K562 (cell line): ENCODE measurements around the gene ANKRD13D. TPM values are rescaled to one million over a fixed set of nuclear protein-coding genes. Genes with fewer than 3 reads are reported as not detected.

Experiments used
- BRD4 ChIP-seq: fragments of 200-600 bp; sonication (generic); IDR thresholded peaks from 2 replicates; pipeline ENCODE4 v1.6.1; 2017; ENCODE audit warnings: inconsistent platforms
- COPS2 ChIP-seq: fragments of 450-650 bp; conservative IDR thresholded peaks from 2 replicates; pipeline ENCODE4 v1.6.1; 2016; ENCODE audit warnings: mild to moderate bottlenecking, moderate library complexity
- DNMT1 ChIP-seq: fragments of 450-650 bp; IDR thresholded peaks from 2 replicates; pipeline ENCODE4 v1.6.1; 2016; ENCODE audit warnings: antibody characterized with exemption, mild to moderate bottlenecking
- HDAC6 ChIP-seq: IDR thresholded peaks from 2 replicates; pipeline ENCODE4 v1.6.1; 2012; ENCODE audit warnings: low read depth, mild to moderate bottlenecking, control low read depth, inconsistent platforms, low read length, moderate library complexity
- HDGF ChIP-seq: fragments of 450-650 bp; IDR thresholded peaks from 2 replicates; pipeline ENCODE4 v1.6.1; 2016
- MCM5 ChIP-seq: fragments of 450-650 bp; IDR thresholded peaks from 2 replicates; pipeline ENCODE4 v1.6.1; 2016; ENCODE audit warnings: low read depth
- MEF2A ChIP-seq: IDR thresholded peaks from 2 replicates; pipeline ENCODE4 v1.6.1; 2011; ENCODE audit warnings: low read depth, mild to moderate bottlenecking, low read length, moderate library complexity; ENCODE audit not compliant: control insufficient read depth
- SMAD2 ChIP-seq: fragments of 150-350 bp; IDR thresholded peaks from 2 replicates; pipeline ENCODE4 v1.6.1; 2014; ENCODE audit warnings: low read depth, mild to moderate bottlenecking, low read length
- TEAD1 ChIP-seq, 2 experiments: fragments of 450-650 bp in 1 of 2; sonication (generic) in 1 of 2; formaldehyde crosslinking; IDR thresholded peaks; 2 replicates each; pipeline versions ENCODE4 v1.4.0 to v1.8.0; 2020 to 2022; ENCODE audit warnings: mild to moderate bottlenecking in 2 of 2, missing genetic modification reagents in 1 of 2
- THRAP3 ChIP-seq: fragments of 450-650 bp; IDR thresholded peaks from 2 replicates; pipeline ENCODE4 v1.6.1; 2016; ENCODE audit warnings: mild to moderate bottlenecking, inconsistent platforms, borderline replicate concordance
- XRCC4 ChIP-seq: IDR thresholded peaks from one replicate; pipeline ENCODE4 v1.6.1; 2011; ENCODE audit not compliant: insufficient read depth, insufficient read length; ENCODE audit errors: extremely low read depth
- ZC3H8 ChIP-seq: fragments of 450-650 bp; IDR thresholded peaks from 2 replicates; pipeline ENCODE4 v1.6.1; 2017
- ZFP1 ChIP-seq: fragments of 450-650 bp; formaldehyde crosslinking; IDR thresholded peaks from 2 replicates; pipeline ENCODE4 v1.4.0; 2020; ENCODE audit warnings: mild to moderate bottlenecking, mixed read lengths
- ZNF23 ChIP-seq: fragments of 250-450 bp; sonication (Bioruptor Pico); IDR thresholded peaks from 2 replicates; pipeline ENCODE4 v1.4.0; 2020; ENCODE audit warnings: mild to moderate bottlenecking
- ZNF3 ChIP-seq: fragments of 250-450 bp; sonication (Bioruptor Pico); IDR thresholded peaks from 2 replicates; pipeline ENCODE4 v1.5.0; 2021; ENCODE audit warnings: mild to moderate bottlenecking, moderate library complexity
- ZNF778 ChIP-seq: fragments of 450-650 bp; formaldehyde crosslinking; IDR thresholded peaks from 2 replicates; pipeline ENCODE4 v1.4.0; 2020; ENCODE audit warnings: mild to moderate bottlenecking, moderate library complexity
- polyA plus RNA-seq, 8 experiments: library from polyadenylated mRNA; depleted of rRNA in 4 of 8; stranded (reverse) in 5 of 8; unstranded in 3 of 8; fragments of >200 nt; fragmentation: Nextera tagmentation in 2 of 8; fragmentation: Illumina TruSeq in 1 of 8; extraction: Ambion mirVana in 2 of 8; extraction: Trizol in 1 of 8; gene quantifications; 2 replicates each; pipeline versions ENCODE4 v1.2.1 to v1.2.3, GENCODE V29; 2011 to 2014; ENCODE audit warnings: inconsistent platforms in 1 of 8, missing spikeins in 1 of 8
- total RNA-seq, 7 experiments: library from RNA; depleted of rRNA in 6 of 7; stranded (reverse); fragments of >200 nt in 6 of 7; fragmentation: Illumina TruSeq in 2 of 7; extraction: Trizol in 2 of 7; gene quantifications; 2 replicates each; pipeline versions ENCODE4 v1.2.1 to v1.2.3, GENCODE V29; 2011 to 2021; ENCODE audit warnings: low replicate concordance in 1 of 7
- TF ChIP-seq, protein P1 (sequence below): fragments of 450-650 bp; IDR thresholded peaks from 2 replicates; pipeline ENCODE4 v1.6.1; 2016; ENCODE audit warnings: low read depth
- TF ChIP-seq, protein P2 (sequence below): fragments of 200-800 bp; sonication (Bioruptor generic); IDR thresholded peaks from 2 replicates; pipeline ENCODE4 v1.6.1; 2017; ENCODE audit warnings: missing genetic modification characterization, missing compliant biosample characterization
- TF ChIP-seq, protein P3 (sequence below), 3 experiments: fragments of 200-800 bp in 1 of 3; sonication (Bioruptor generic) in 1 of 3; sonication (generic) in 1 of 3; formaldehyde crosslinking in 1 of 3; IDR thresholded peaks; 2 replicates each; pipeline versions ENCODE4 v1.6.1 to v1.8.0; 2016 to 2022; ENCODE audit warnings: mild to moderate bottlenecking in 2 of 3, missing compliant biosample characterization in 2 of 3, missing genetic modification characterization in 2 of 3, missing genetic modification reagents in 1 of 3

The ANKRD13D gene
- total and polyA plus RNA-seq, 9 of the 15 experiments (the other 6 are each of a cell fraction or from before 2014, with no cell fraction given) = 0.94 to 40.9 (median 22.4) TPM

DNA sequence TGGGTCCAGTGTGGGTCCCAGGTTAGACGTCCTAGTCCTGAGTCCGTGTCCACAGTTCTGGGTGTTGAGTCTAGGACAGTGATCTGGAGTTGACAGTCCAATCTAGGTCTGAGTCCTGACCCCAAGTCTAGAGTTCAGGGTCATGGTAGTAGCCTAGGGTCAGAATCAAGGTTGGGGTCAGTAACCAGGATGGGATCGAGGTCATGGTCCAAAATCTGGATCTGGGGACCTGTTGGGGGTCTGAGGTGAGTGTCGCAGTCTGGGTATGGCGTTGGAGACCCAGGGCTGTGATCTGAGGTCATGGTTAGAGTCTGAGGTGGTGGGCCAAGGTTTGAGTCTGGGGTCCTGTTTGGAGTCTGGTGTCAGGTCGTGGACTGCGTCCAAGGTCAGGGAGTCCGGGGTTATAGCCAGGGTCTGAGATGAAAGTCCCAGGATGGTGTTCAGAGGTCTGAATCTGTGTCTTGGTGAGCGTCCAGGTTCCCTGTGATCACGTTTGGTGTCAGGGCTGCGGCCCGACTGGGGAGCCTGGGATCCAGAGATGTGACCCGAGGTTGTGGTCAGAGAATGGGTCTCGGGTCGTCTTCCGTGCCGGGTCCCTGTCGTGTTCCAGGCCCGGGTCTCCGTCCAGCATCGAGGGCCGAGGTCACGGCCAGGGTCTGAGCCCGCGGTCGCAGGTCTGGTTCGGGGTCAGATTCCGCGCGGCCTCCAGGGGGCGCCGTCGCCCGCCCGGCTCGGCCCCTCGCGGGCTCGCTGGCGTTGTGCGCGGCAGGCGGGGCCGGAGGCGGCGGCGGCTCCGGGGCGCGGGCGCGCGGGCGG is 23.3 kb upstream of the ANKRD13D start (continued):
- TF ChIP-seq, protein P1, sequence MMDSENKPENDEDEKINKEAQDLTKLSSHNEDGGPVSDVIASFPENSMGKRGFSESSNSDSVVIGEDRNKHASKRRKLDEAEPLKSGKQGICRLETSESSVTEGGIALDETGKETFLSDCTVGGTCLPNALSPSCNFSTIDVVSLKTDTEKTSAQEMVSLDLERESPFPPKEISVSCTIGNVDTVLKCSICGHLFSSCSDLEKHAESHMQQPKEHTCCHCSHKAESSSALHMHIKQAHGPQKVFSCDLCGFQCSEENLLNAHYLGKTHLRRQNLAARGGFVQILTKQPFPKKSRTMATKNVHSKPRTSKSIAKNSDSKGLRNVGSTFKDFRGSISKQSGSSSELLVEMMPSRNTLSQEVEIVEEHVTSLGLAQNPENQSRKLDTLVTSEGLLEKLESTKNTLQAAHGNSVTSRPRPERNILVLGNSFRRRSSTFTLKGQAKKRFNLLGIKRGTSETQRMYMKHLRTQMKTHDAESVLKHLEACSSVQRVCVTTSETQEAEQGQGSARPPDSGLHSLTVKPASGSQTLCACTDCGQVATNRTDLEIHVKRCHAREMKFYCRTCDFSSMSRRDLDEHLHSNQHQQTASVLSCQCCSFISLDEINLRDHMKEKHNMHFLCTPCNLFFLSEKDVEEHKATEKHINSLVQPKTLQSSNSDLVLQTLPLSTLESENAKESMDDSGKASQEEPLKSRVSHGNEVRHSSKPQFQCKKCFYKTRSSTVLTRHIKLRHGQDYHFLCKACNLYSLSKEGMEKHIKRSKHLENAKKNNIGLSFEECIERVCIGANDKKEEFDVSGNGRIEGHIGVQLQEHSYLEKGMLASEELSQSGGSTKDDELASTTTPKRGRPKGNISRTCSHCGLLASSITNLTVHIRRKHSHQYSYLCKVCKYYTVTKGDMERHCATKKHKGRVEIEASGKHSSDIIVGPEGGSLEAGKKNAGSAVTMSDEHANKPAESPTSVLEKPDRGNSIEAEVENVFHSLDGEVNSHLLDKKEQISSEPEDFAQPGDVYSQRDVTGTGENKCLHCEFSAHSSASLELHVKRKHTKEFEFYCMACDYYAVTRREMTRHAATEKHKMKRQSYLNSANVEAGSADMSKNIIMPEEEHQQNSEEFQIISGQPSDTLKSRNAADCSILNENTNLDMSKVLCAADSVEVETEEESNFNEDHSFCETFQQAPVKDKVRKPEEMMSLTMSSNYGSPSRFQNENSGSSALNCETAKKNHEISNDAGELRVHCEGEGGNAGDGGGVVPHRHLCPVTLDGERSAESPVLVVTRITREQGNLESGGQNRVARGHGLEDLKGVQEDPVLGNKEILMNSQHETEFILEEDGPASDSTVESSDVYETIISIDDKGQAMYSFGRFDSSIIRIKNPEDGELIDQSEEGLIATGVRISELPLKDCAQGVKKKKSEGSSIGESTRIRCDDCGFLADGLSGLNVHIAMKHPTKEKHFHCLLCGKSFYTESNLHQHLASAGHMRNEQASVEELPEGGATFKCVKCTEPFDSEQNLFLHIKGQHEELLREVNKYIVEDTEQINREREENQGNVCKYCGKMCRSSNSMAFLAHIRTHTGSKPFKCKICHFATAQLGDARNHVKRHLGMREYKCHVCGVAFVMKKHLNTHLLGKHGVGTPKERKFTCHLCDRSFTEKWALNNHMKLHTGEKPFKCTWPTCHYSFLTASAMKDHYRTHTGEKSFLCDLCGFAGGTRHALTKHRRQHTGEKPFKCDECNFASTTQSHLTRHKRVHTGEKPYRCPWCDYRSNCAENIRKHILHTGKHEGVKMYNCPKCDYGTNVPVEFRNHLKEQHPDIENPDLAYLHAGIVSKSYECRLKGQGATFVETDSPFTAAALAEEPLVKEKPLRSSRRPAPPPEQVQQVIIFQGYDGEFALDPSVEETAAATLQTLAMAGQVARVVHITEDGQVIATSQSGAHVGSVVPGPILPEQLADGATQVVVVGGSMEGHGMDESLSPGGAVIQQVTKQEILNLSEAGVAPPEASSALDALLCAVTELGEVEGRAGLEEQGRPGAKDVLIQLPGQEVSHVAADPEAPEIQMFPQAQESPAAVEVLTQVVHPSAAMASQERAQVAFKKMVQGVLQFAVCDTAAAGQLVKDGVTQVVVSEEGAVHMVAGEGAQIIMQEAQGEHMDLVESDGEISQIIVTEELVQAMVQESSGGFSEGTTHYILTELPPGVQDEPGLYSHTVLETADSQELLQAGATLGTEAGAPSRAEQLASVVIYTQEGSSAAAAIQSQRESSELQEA = no peak
- no peak for TF ChIP-seq SMAD2
- no peak for TF ChIP-seq MCM5
- TF ChIP-seq ZFP1 (CRISPR knock-in tag) = no peak
- no peak for TF ChIP-seq BRD4
- TF ChIP-seq, protein P2, sequence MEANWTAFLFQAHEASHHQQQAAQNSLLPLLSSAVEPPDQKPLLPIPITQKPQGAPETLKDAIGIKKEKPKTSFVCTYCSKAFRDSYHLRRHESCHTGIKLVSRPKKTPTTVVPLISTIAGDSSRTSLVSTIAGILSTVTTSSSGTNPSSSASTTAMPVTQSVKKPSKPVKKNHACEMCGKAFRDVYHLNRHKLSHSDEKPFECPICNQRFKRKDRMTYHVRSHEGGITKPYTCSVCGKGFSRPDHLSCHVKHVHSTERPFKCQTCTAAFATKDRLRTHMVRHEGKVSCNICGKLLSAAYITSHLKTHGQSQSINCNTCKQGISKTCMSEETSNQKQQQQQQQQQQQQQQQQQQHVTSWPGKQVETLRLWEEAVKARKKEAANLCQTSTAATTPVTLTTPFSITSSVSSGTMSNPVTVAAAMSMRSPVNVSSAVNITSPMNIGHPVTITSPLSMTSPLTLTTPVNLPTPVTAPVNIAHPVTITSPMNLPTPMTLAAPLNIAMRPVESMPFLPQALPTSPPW (CRISPR knock-in tag) = peak; percentile 82
- TF ChIP-seq ZC3H8 = no peak
- TF ChIP-seq, protein P3, sequence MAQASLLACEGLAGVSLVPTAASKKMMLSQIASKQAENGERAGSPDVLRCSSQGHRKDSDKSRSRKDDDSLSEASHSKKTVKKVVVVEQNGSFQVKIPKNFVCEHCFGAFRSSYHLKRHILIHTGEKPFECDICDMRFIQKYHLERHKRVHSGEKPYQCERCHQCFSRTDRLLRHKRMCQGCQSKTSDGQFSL (CRISPR knock-in tag; IDR thresholded peaks at IDR 0.05) = no peak
- TF ChIP-seq, protein P3 (tag; IDR thresholded peaks at IDR 0.05) = no peak
- no peak for TF ChIP-seq MEF2A
- no peak for TF ChIP-seq ZNF3 (CRISPR knock-in tag)
- no peak for TF ChIP-seq THRAP3
- no peak for TF ChIP-seq ZNF778 (CRISPR knock-in tag)
- no peak for TF ChIP-seq HDAC6
- TF ChIP-seq HDGF = no peak
- TF ChIP-seq ZNF23 = no peak
- TF ChIP-seq TEAD1 (CRISPR knock-in tag; IDR thresholded peaks at IDR 0.05) = no peak
- TF ChIP-seq XRCC4 = no peak
- no peak for TF ChIP-seq DNMT1
- no peak for TF ChIP-seq COPS2
